GM12878 (cell line): ENCODE measurements around the gene NOC2L. TPM values are rescaled to one million over a fixed set of nuclear protein-coding genes. Genes with fewer than 3 reads are reported as not detected.

Source experiments
- ATAC-seq: fragments of 200-7000 bp; cut with Tn5 transposase; 3 replicates; pipeline ENCODE4 v1.9.1; 2020; ENCODE audit warnings: mild to moderate bottlenecking, moderate library complexity
- BruUV-seq: library from RNA; stranded (reverse); fragments of 400-500 nt; replicated peaks from 2 replicates; lab custom pipeline; 2021; lab: Mats Ljungman, UMichigan
- CTCF ChIA-PET: fragments of 300-600 bp; sonication (Branson Sonifier 250); formaldehyde crosslinking; extraction: SDS; loops from one replicate; lab custom pipeline; 2021; ENCODE audit warnings: inconsistent platforms; lab: Yijun Ruan, JAX
- POLR2A ChIA-PET: fragments of 350-600 bp; formaldehyde crosslinking; extraction: SDS; loops from one replicate; lab custom pipeline; 2021; ENCODE audit warnings: inconsistent platforms; lab: Charles Lee
- RAD21 ChIA-PET: fragments of 300-600 bp; sonication (Branson Sonifier 250); formaldehyde crosslinking; loops from one replicate; lab custom pipeline; 2023; ENCODE audit warnings: antibody characterized with exemption; ENCODE audit not compliant: unreplicated experiment; lab: Charles Lee
- SMC1A ChIA-PET: fragments of 300-600 bp; sonication (Branson Sonifier 250); formaldehyde crosslinking; loops from one replicate; lab custom pipeline; 2023; ENCODE audit not compliant: unreplicated experiment, uncharacterized antibody; lab: Charles Lee
- DNase-seq: peaks from one replicate; pipeline ENCODE4 v3.0.0-alpha.2; 2011; ENCODE audit warnings: low read depth, low spot score
- FAIRE-seq: peaks from 3 replicates; lab custom pipeline; 2011; peaks lifted over from hg19 to GRCh38; lab: Jason Lieb, UNC
- H2AFZ ChIP-seq: 2 replicates; pipeline ENCODE4 v1.6.0; 2011; ENCODE audit warnings: low read depth, low read length, control low read depth; ENCODE audit not compliant: control insufficient read depth
- H3K27ac ChIP-seq: 2 replicates; pipeline ENCODE4 v1.5.1; 2011; ENCODE audit warnings: control low read depth; ENCODE audit not compliant: control insufficient read depth, insufficient read depth
- H3K27me3 ChIP-seq, 2 experiments: replicated peaks in 1 of 2; 2 replicates each; pipeline versions ENCODE4 v1.6.0 to v1.6.1; 2011; ENCODE audit warnings: low read length in 1 of 2; ENCODE audit not compliant: control insufficient read depth in 2 of 2, insufficient read depth in 2 of 2
- H3K36me3 ChIP-seq, 2 experiments: 2 replicates each; pipeline ENCODE4 v1.5.1; 2011; ENCODE audit warnings: low read length in 1 of 2; ENCODE audit not compliant: control insufficient read depth in 2 of 2, insufficient read depth in 2 of 2
- H3K4me1 ChIP-seq: 2 replicates; pipeline ENCODE4 v1.6.1; 2011; ENCODE audit warnings: mild to moderate bottlenecking, low read length, moderate library complexity, mixed read lengths; ENCODE audit not compliant: control insufficient read depth, insufficient read depth
- H3K4me2 ChIP-seq: 2 replicates; pipeline ENCODE4 v1.6.0; 2011; ENCODE audit warnings: control low read depth; ENCODE audit not compliant: control insufficient read depth, insufficient read depth
- H3K4me3 ChIP-seq: fragments of 200-600 bp; sonication (generic); 2 replicates; pipeline ENCODE4 v1.5.1; 2016
- H3K79me2 ChIP-seq: 2 replicates; pipeline ENCODE4 v1.6.0; 2011; ENCODE audit warnings: low read length; ENCODE audit not compliant: control insufficient read depth, insufficient read depth
- H3K9ac ChIP-seq: 2 replicates; pipeline ENCODE4 v1.8.0; 2011; ENCODE audit warnings: low read length, control low read depth, mixed read lengths; ENCODE audit not compliant: control insufficient read depth, insufficient read depth
- H3K9me3 ChIP-seq: replicated peaks from 3 replicates; pipeline ENCODE4 v1.5.1; 2011; ENCODE audit warnings: mild to moderate bottlenecking, low read length; ENCODE audit not compliant: control insufficient read depth, insufficient read depth
- H4K20me1 ChIP-seq: 2 replicates; pipeline ENCODE4 v1.6.0; 2011; ENCODE audit not compliant: control insufficient read depth, insufficient read depth
- E2F8 ChIP-seq: fragments of 450-650 bp; IDR thresholded peaks from 2 replicates; pipeline ENCODE4 v1.6.1; 2018; ENCODE audit warnings: mild to moderate bottlenecking, low read depth, moderate library complexity; ENCODE audit not compliant: partially characterized antibody
- FOS ChIP-seq: IDR thresholded peaks from 3 replicates; pipeline ENCODE4 v1.6.1; 2011; ENCODE audit warnings: borderline replicate concordance; ENCODE audit not compliant: insufficient read length; ENCODE audit errors: extremely low read depth
- POLR2AphosphoS2 ChIP-seq: IDR thresholded peaks from 2 replicates; pipeline ENCODE4 v1.6.1; 2011; ENCODE audit warnings: low read depth, mild to moderate bottlenecking, low read length, improper control_type of control experiment, moderate library complexity
- POU2F2 ChIP-seq: IDR thresholded peaks from 3 replicates; pipeline ENCODE4 v1.6.1; 2011; ENCODE audit warnings: low read depth, mild to moderate bottlenecking, low read length, borderline replicate concordance
- RUNX3 ChIP-seq: IDR thresholded peaks from 2 replicates; pipeline ENCODE4 v1.6.1; 2012; ENCODE audit warnings: low read length, inconsistent platforms
- SMAD1 ChIP-seq: fragments of 450-650 bp; IDR thresholded peaks from 2 replicates; pipeline ENCODE4 v1.6.1; 2018; ENCODE audit warnings: mild to moderate bottlenecking, low read depth; ENCODE audit not compliant: partially characterized antibody
- SPI1 ChIP-seq: IDR thresholded peaks from 2 replicates; pipeline ENCODE4 v1.6.1; 2011; ENCODE audit warnings: low read depth, mild to moderate bottlenecking, low read length, moderate library complexity, borderline replicate concordance; ENCODE audit not compliant: insufficient read depth
- WGBS: methylation state at CpG from one replicate; pipeline ENCODE4 v1.1.6; 2016; ENCODE audit warnings: low lambda C conversion rate; ENCODE audit not compliant: insufficient replicate concordance, insufficient coverage; ENCODE audit errors: missing lambda C conversion rate; 5-methylcytosine and 5-hydroxymethylcytosine counted together
- in situ Hi-C: fragments of 300-500 bp; cut with MboI; formaldehyde crosslinking; loops from 9 replicates; pipeline ENCODE4 v1.14.3; 2018; ENCODE audit warnings: mixed read lengths
- intact Hi-C: fragments of 100-400 bp; cut with micrococcal nuclease; formaldehyde crosslinking; loops from one replicate; pipeline ENCODE4 v1.14.2; 2022; ENCODE audit not compliant: unreplicated experiment
- polyA plus RNA-seq, 11 experiments: library from polyadenylated mRNA; depleted of rRNA in 4 of 11; unstranded in 6 of 11; stranded (reverse) in 5 of 11; fragments of >200 nt; fragmentation: Nextera tagmentation in 4 of 11; fragmentation: Illumina TruSeq in 1 of 11; extraction: Ambion mirVana in 4 of 11; extraction: Trizol in 1 of 11; gene quantifications; 1 replicate in 1 of 11; 2 replicates in 10 of 11; pipeline versions ENCODE4 v1.2.1 to v1.2.3, GENCODE V29; 2011 to 2016; ENCODE audit warnings: inconsistent platforms in 2 of 11, missing spikeins in 2 of 11, low read depth in 1 of 11
- total RNA-seq, 4 experiments: library from RNA; depleted of rRNA in 3 of 4; stranded (reverse); fragments of >200 nt in 3 of 4; fragmentation: Illumina TruSeq in 1 of 4; extraction: Trizol in 1 of 4; gene quantifications; 2 replicates each; pipeline versions ENCODE4 v1.2.1 to v1.2.3, GENCODE V29; 2013 to 2021

The NOC2L gene
- total and polyA plus RNA-seq, 10 of the 15 experiments (the other 5 are each of a cell fraction or from before 2014, with no cell fraction given): 1.3 to 171 (median 64.3) TPM

- TF ChIP-seq SPI1 (no peak), E2F8 (no peak), FOS (no peak), POLR2AphosphoS2 (no peak), RUNX3 (no peak), POU2F2 (no peak)
Measured at GRCh38 chr1:914891-915280, 44.2 kb downstream of the NOC2L start (continued).

GRCh38 chr1:914131-914890 is 44.7 kb downstream of the NOC2L start:
- TF ChIP-seq SMAD1: no peak
- TF ChIP-seq, all 136 proteins: peak for 0
- H3K27ac ChIP-seq: no peak overlapping the region
- no peaks in the 10 kb centered on the region for H3K4me1 ChIP-seq
- RAD21 ChIA-PET: no interaction called here
- H3K4me3 ChIP-seq: no peak overlapping the region
- H3K9ac ChIP-seq: no peak overlapping the region
- H4K20me1 ChIP-seq: no peaks in the 10 kb centered on the region; the same call in 1 of the 2 replicates
- no peaks in the 10 kb centered on the region for H3K9me3 ChIP-seq
- POLR2A ChIA-PET: interaction anchor here (0.8 kb wide), 1 partner anchor 29 kb away, joined by 5 read pairs; no protein-coding TSS in a partner anchor
- CTCF ChIA-PET: interaction anchor here (1.0 kb wide), 1 partner anchor 119 kb away, joined by 3 read pairs; no protein-coding TSS in a partner anchor
- intact Hi-C loops: no loop called here
- no peaks in the 10 kb centered on the region; a peak in 3 of 4 replicates for H3K27me3 ChIP-seq
- SMC1A ChIA-PET: no interaction called here
- FAIRE-seq (no peak), ATAC-seq (no peak), DNase-seq (no peak)
- no peak overlapping the region for H3K4me2 ChIP-seq
- H3K79me2 ChIP-seq: no peaks in the 10 kb centered on the region
- in situ Hi-C loops: no loop called here
- no peak overlapping the region for H2AFZ ChIP-seq
- 46% methylated on average over 19 of the region's 21 CpGs for WGBS
- BruUV-seq: no TSS peak
- no peaks in the 10 kb centered on the region for H3K36me3 ChIP-seq
